Astrocyte (in vitro differentiated cells and primary cell): ENCODE data around the gene JAKMIP2. TPM values are rescaled to one million over a fixed set of nuclear protein-coding genes. Genes with fewer than 3 reads are reported as not detected.
"Not testable (repeated sequence)": the region's sequence is repeated elsewhere in the genome, so short reads cannot be mapped to it uniquely, and the experiment has no call there.

ENCODE experiments used
- DNase-seq: peaks from one replicate; pipeline ENCODE4 v3.0.0-alpha.2; 2010; ENCODE audit warnings: low read depth
- FAIRE-seq: peaks from 2 replicates; lab custom pipeline; 2011; peaks lifted over from hg19 to GRCh38; lab: Jason Lieb, UNC
- H2AFZ ChIP-seq: 2 replicates; pipeline ENCODE4 v1.6.0; 2012; ENCODE audit warnings: low read depth, low read length, inconsistent platforms
- H3K27ac ChIP-seq: 2 replicates; pipeline ENCODE4 v1.5.1; 2011; ENCODE audit warnings: low read depth, low read length, inconsistent platforms
- H3K27me3 ChIP-seq: 2 replicates; pipeline ENCODE4 v1.6.0; 2011; ENCODE audit warnings: low read length, inconsistent platforms; ENCODE audit not compliant: insufficient read depth
- H3K36me3 ChIP-seq: 2 replicates; pipeline ENCODE4 v1.5.1; 2011; ENCODE audit warnings: low read length, inconsistent platforms; ENCODE audit not compliant: insufficient read depth
- H3K4me1 ChIP-seq: 2 replicates; pipeline ENCODE4 v1.5.1; 2011; ENCODE audit warnings: low read length, inconsistent platforms; ENCODE audit not compliant: insufficient read depth
- H3K4me2 ChIP-seq: 2 replicates; pipeline ENCODE4 v1.6.0; 2012; ENCODE audit warnings: low read length, inconsistent platforms
- H3K4me3 ChIP-seq: 2 replicates; pipeline ENCODE4 v1.5.1; 2011; ENCODE audit warnings: low read depth, mild to moderate bottlenecking, low read length, inconsistent platforms; ENCODE audit not compliant: insufficient read depth
- H3K79me2 ChIP-seq: 2 replicates; pipeline ENCODE4 v1.6.0; 2012; ENCODE audit warnings: mild to moderate bottlenecking, low read length, inconsistent platforms; ENCODE audit not compliant: insufficient read depth
- H3K9ac ChIP-seq: 2 replicates; pipeline ENCODE4 v1.6.0; 2012; ENCODE audit warnings: mild to moderate bottlenecking, low read length, inconsistent platforms
- H3K9me3 ChIP-seq: 2 replicates; pipeline ENCODE4 v1.5.1; 2012; ENCODE audit warnings: low read depth, mild to moderate bottlenecking, low read length, inconsistent platforms; ENCODE audit not compliant: insufficient read depth
- H4K20me1 ChIP-seq: 2 replicates; pipeline ENCODE4 v1.6.0; 2012; ENCODE audit warnings: low read length, inconsistent platforms; ENCODE audit not compliant: insufficient read depth
- H3K27ac Mint-ChIP-seq: one replicate; pipeline ENCODE4 v1.8.0; 2021; ENCODE audit warnings: mild to moderate bottlenecking, mixed read lengths; ENCODE audit not compliant: unreplicated experiment
- H3K27me3 Mint-ChIP-seq: one replicate; pipeline ENCODE4 v1.8.0; 2021; ENCODE audit warnings: low read depth, mixed read lengths; ENCODE audit not compliant: unreplicated experiment
- H3K36me3 Mint-ChIP-seq: one replicate; pipeline ENCODE4 v1.8.0; 2021; ENCODE audit warnings: low read depth, mixed read lengths; ENCODE audit not compliant: unreplicated experiment
- H3K4me1 Mint-ChIP-seq: one replicate; pipeline ENCODE4 v1.8.0; 2021; ENCODE audit warnings: low read depth, mixed read lengths; ENCODE audit not compliant: unreplicated experiment
- H3K4me3 Mint-ChIP-seq: one replicate; pipeline ENCODE4 v1.8.0; 2021; ENCODE audit warnings: mild to moderate bottlenecking, moderate library complexity, mixed read lengths; ENCODE audit not compliant: unreplicated experiment
- H3K9me3 Mint-ChIP-seq: one replicate; pipeline ENCODE4 v1.8.0; 2021; ENCODE audit warnings: mild to moderate bottlenecking, mixed read lengths; ENCODE audit not compliant: unreplicated experiment
- EZH2 ChIP-seq: IDR thresholded peaks from 2 replicates; pipeline ENCODE4 v1.6.1; 2012; ENCODE audit warnings: mild to moderate bottlenecking, low read length, inconsistent platforms; ENCODE audit not compliant: insufficient read depth
- total RNA-seq: library from RNA; stranded (reverse); gene quantifications from 2 replicates; pipeline ENCODE4 v1.2.1, GENCODE V29; 2021
- TF ChIP-seq, protein P1 (sequence below): IDR thresholded peaks from 2 replicates; pipeline ENCODE4 v1.5.1; 2011; ENCODE audit warnings: low read depth, mild to moderate bottlenecking, inconsistent platforms, low read length, moderate library complexity; ENCODE audit not compliant: insufficient read depth

JAKMIP2 gene
- total RNA-seq, 1 donor from 2014 or later, result 15.1 TPM

DNA sequence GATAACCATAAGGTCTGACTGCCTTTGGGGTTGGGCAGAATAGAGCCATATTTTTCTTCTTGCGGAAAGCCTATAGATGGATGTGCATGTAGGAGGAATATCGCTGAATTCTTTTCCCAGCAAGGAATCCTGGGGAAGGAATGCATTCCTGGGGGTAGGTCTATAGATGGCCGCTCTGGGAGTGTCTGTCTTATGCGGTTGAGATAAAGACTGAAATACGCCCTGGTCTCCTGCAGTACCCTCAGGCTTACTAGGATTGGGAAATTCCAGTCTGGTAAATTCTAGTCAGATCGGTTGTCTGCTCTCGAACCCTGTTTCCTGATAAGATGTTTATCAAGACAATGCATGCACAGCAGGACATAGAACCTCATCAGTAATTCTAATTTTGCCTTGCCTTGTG, 202.1 kb downstream of the JAKMIP2 start:
- not testable (repeated sequence) for H2AFZ ChIP-seq, H3K36me3 ChIP-seq, H3K27ac Mint-ChIP-seq, H3K27ac ChIP-seq, H3K36me3 Mint-ChIP-seq, H3K9me3 Mint-ChIP-seq, H4K20me1 ChIP-seq, H3K27me3 Mint-ChIP-seq, H3K27me3 ChIP-seq, H3K4me2 ChIP-seq, H3K4me3 Mint-ChIP-seq, H3K9ac ChIP-seq, H3K9me3 ChIP-seq, DNase-seq, H3K4me1 ChIP-seq, FAIRE-seq, H3K79me2 ChIP-seq, H3K4me3 ChIP-seq
- H3K4me1 Mint-ChIP-seq, result peaks cover 15% of the 10 kb centered on the region

DNA sequence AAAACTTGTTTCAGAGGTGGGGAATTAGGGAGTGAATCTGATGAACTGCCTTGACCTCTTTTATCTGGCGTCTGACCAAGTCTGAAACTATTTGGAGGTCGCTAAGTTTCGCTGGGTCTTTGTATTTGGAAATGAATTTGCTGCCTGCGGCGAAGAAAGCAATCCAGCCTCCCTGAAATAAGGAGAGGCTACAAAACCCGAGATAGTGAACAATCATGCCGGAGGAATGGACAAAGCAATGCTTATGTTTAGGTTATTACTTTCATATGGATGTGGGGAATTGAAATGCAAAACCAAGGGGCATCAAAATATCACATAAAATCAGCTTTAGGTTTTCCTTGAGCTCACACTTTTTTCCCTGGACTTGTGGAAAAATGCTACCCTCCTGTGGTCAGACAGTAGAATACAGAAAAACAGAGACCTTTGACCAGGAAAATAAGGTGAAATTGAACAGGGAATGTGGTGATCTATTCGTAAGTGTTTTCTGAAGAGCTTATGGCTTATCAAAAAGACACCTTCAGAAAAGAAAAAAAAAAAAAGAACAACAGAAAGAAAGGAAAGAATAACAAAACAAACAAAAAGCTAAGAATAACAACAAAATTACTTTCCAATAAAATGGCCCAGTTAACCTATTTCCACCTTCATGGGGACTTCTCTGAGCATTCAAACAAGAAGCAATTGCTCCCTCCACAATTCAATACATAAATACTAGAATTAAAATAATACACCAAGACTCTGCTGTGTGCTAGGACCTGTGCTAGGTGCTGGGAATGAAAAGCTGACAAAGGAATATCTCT, 204.1 kb downstream of the JAKMIP2 start:
- H3K9ac ChIP-seq, result peak overlapping the region; percentile 71
- no peaks in the 10 kb centered on the region for H3K36me3 ChIP-seq
- TF ChIP-seq EZH2, result no peak
- TF ChIP-seq, protein P1, sequence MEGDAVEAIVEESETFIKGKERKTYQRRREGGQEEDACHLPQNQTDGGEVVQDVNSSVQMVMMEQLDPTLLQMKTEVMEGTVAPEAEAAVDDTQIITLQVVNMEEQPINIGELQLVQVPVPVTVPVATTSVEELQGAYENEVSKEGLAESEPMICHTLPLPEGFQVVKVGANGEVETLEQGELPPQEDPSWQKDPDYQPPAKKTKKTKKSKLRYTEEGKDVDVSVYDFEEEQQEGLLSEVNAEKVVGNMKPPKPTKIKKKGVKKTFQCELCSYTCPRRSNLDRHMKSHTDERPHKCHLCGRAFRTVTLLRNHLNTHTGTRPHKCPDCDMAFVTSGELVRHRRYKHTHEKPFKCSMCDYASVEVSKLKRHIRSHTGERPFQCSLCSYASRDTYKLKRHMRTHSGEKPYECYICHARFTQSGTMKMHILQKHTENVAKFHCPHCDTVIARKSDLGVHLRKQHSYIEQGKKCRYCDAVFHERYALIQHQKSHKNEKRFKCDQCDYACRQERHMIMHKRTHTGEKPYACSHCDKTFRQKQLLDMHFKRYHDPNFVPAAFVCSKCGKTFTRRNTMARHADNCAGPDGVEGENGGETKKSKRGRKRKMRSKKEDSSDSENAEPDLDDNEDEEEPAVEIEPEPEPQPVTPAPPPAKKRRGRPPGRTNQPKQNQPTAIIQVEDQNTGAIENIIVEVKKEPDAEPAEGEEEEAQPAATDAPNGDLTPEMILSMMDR, result peak; percentile 85
- H3K4me3 Mint-ChIP-seq, result peak overlapping the region; percentile 16
- peak overlapping the region; percentile 65 for H2AFZ ChIP-seq
- H3K9me3 Mint-ChIP-seq, result peaks cover 2% of the 10 kb centered on the region
- peaks cover 15% of the 10 kb centered on the region for H3K4me1 Mint-ChIP-seq
- peak; percentile 60 for DNase-seq
- no peaks in the 10 kb centered on the region for H3K79me2 ChIP-seq
- H3K4me1 ChIP-seq, result peaks cover 6% of the 10 kb centered on the region
- peak overlapping the region; percentile 82 for H3K4me2 ChIP-seq
- H3K4me3 ChIP-seq, result peak overlapping the region; percentile 38
- H3K9me3 ChIP-seq, result peaks cover 2% of the 10 kb centered on the region
- no peaks in the 10 kb centered on the region for H3K27me3 Mint-ChIP-seq
- no peaks in the 10 kb centered on the region for H4K20me1 ChIP-seq
- H3K36me3 Mint-ChIP-seq, result peaks cover 3% of the 10 kb centered on the region
- no peaks in the 10 kb centered on the region for H3K27me3 ChIP-seq
- H3K27ac Mint-ChIP-seq, result peak overlapping the region; percentile 75
- FAIRE-seq, result peak; percentile 47
- H3K27ac ChIP-seq, result peak overlapping the region; percentile 32

DNA sequence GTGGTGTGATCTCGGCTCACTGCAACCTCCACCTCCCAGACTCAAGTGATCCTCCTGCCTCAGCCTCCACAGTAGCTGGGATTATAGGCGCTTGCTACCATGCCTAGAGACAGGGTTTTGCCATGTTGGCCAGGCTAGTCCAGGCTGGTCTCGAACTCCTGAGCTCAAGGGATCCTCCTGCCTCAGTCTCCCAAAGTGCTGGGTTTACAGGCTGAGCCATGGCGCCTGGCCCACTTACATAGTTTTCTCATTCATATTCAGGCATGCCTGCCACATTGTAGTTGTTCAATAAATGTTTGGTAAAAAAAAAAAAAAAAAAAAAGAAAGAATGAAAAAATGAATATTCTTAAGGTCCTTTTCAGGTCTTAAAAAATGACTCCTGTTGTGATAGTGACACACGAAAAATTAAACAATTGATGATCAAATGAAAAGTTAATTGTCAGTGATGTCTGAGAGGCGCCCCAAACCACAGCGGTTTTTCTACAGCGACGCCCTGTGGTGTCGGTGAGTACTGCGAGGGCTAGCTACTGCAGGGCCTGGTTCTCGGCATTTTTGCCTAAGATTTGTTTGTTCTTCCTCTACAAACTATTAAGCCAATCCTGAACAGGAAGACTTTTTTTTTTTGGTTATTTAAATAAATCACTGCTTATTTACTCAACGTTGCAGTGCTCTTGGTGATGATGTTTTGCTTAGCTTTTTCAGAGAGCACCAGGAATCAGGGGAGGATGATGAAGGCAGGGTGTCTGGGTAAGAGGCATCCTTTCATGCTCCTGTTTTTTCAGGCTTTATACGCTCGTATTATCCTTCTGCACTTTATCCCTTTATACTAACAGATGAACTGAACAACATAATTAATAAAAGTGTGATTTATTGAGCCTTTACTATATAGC, 205.6 kb downstream of the JAKMIP2 start:
- H3K4me3 Mint-ChIP-seq, result no peak overlapping the region
- peak overlapping the region; percentile 53 for H3K27ac Mint-ChIP-seq
- H3K4me2 ChIP-seq, result no peak overlapping the region
- FAIRE-seq, result peak; percentile 60
- H3K4me1 ChIP-seq, result peaks cover 6% of the 10 kb centered on the region
- no peak overlapping the region for H3K27ac ChIP-seq
- H3K27me3 ChIP-seq, result no peaks in the 10 kb centered on the region
- H3K4me3 ChIP-seq, result no peak overlapping the region
- peaks cover 14% of the 10 kb centered on the region for H3K4me1 Mint-ChIP-seq
- peaks cover 2% of the 10 kb centered on the region for H3K9me3 ChIP-seq
- no peak for DNase-seq
- H3K79me2 ChIP-seq, result no peaks in the 10 kb centered on the region
- H3K27me3 Mint-ChIP-seq, result no peaks in the 10 kb centered on the region
- H3K9me3 Mint-ChIP-seq, result peaks cover 2% of the 10 kb centered on the region
- H4K20me1 ChIP-seq, result no peaks in the 10 kb centered on the region
- H2AFZ ChIP-seq, result no peak overlapping the region
- no peak for TF ChIP-seq EZH2
- TF ChIP-seq, protein P1, result peak; percentile 97
- H3K36me3 ChIP-seq, result no peaks in the 10 kb centered on the region
- peaks cover 3% of the 10 kb centered on the region for H3K36me3 Mint-ChIP-seq
- H3K9ac ChIP-seq, result no peak overlapping the region
